Suprapubic skin (tissue), 4 donors: ENCODE data around the gene RIPOR2.

Experiments used
- EP300 ChIP-seq: sonication (generic); formaldehyde crosslinking; IDR thresholded peaks from one replicate; pipeline ENCODE4 v1.6.1; 2017; ENCODE audit warnings: antibody characterized with exemption
- POLR2A ChIP-seq, 2 donors: fragments of 450-650 bp; IDR thresholded peaks; one replicate each; pipeline ENCODE4 v1.6.1; 2017; ENCODE audit warnings: antibody characterized with exemption in 2 of 2, mild to moderate bottlenecking in 2 of 2, moderate library complexity in 2 of 2
- POLR2AphosphoS5 ChIP-seq, 3 donors: sonication (generic); formaldehyde crosslinking; IDR thresholded peaks; one replicate each; pipeline ENCODE4 v1.6.1; 2017; ENCODE audit warnings: antibody characterized with exemption in 3 of 3
- TF ChIP-seq, protein P1 (sequence below), 2 donors: fragments of 200-600 bp in 1 of 2; fragments of 450-650 bp in 1 of 2; sonication (generic) in 1 of 2; IDR thresholded peaks; one replicate each; pipeline ENCODE4 v1.5.1; 2016 to 2019; ENCODE audit warnings: antibody characterized with exemption in 2 of 2, mild to moderate bottlenecking in 1 of 2, moderate library complexity in 1 of 2

DNA sequence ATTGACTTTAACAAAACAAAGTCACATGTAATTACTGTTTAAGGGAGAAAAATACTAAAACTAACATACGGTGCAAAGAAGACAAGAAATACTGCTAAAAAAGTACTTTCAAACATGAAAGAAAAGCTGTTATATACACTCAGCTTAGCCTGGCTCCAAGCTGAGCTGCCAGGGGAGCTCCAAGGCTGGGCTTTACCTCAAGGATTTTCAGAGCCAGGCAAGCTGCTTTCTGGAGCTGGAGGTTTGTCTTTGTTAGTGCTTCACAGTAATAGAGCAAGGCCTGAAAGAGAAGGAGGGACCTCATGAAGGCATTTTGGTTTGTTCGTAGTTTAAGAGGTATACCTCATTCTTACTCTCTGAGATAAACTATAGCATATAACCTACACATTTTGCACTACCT is 117.4 kb downstream of the RIPOR2 start:
- TF ChIP-seq, protein P1, sequence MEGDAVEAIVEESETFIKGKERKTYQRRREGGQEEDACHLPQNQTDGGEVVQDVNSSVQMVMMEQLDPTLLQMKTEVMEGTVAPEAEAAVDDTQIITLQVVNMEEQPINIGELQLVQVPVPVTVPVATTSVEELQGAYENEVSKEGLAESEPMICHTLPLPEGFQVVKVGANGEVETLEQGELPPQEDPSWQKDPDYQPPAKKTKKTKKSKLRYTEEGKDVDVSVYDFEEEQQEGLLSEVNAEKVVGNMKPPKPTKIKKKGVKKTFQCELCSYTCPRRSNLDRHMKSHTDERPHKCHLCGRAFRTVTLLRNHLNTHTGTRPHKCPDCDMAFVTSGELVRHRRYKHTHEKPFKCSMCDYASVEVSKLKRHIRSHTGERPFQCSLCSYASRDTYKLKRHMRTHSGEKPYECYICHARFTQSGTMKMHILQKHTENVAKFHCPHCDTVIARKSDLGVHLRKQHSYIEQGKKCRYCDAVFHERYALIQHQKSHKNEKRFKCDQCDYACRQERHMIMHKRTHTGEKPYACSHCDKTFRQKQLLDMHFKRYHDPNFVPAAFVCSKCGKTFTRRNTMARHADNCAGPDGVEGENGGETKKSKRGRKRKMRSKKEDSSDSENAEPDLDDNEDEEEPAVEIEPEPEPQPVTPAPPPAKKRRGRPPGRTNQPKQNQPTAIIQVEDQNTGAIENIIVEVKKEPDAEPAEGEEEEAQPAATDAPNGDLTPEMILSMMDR (IDR thresholded peaks at IDR 0.05), result no peak
- TF ChIP-seq POLR2AphosphoS5 (IDR thresholded peaks at IDR 0.05), result no peak
- TF ChIP-seq EP300, result no peak
- TF ChIP-seq POLR2A (IDR thresholded peaks at IDR 0.05), result no peak
